K562 (cell line): ENCODE data around the gene BMP2K. TPM values are rescaled to one million over a fixed set of nuclear protein-coding genes. Genes with fewer than 3 reads are reported as not detected.
A peak's percentile ranks its signal among the peaks of the same experiment; 100 is the strongest.

Experiments used
- BCLAF1 ChIP-seq, 2 experiments: fragments of 450-650 bp in 1 of 2; IDR thresholded peaks; 2 replicates each; pipeline ENCODE4 v1.6.1; 2011 to 2017; ENCODE audit warnings: low read depth in 2 of 2, antibody characterized with exemption in 1 of 2, borderline replicate concordance in 1 of 2, low read length in 1 of 2, mild to moderate bottlenecking in 1 of 2, mixed read lengths in 1 of 2; ENCODE audit not compliant: control insufficient read depth in 1 of 2
- CHD1 ChIP-seq: fragments of 200-600 bp; sonication (generic); IDR thresholded peaks from one replicate; pipeline ENCODE4 v1.6.1; 2012; ENCODE audit warnings: mild to moderate bottlenecking, moderate library complexity, low read length, inconsistent platforms
- CHD2 ChIP-seq: IDR thresholded peaks from 2 replicates; pipeline ENCODE4 v1.6.1; 2011; ENCODE audit warnings: low read depth, low read length
- CREB1 ChIP-seq, 2 experiments: sonication (generic) in 1 of 2; formaldehyde crosslinking in 1 of 2; IDR thresholded peaks; 2 replicates each; pipeline versions ENCODE4 v1.6.1 to v1.8.0; 2012 to 2022; ENCODE audit warnings: inconsistent platforms in 1 of 2, mild to moderate bottlenecking in 1 of 2, missing genetic modification reagents in 1 of 2, moderate library complexity in 1 of 2
- GABPA ChIP-seq: fragments of 200-800 bp; sonication (Bioruptor generic); conservative IDR thresholded peaks from 2 replicates; pipeline ENCODE4 v1.6.1; 2016; ENCODE audit warnings: low read depth, missing genetic modification characterization, missing compliant biosample characterization
- JUN ChIP-seq, 2 experiments: sonication (generic) in 1 of 2; formaldehyde crosslinking in 1 of 2; IDR thresholded peaks; 2 replicates each; pipeline versions ENCODE4 v1.6.1 to v1.8.0; 2012 to 2022; ENCODE audit warnings: borderline replicate concordance in 2 of 2, mild to moderate bottlenecking in 2 of 2, improper control_type of control experiment in 1 of 2, low read depth in 1 of 2, low read length in 1 of 2, missing genetic modification reagents in 1 of 2
- MLLT1 ChIP-seq, 2 experiments: fragments of 450-650 bp; IDR thresholded peaks; 2 replicates each; pipeline ENCODE4 v1.6.1; 2016
- NCOA4 ChIP-seq: fragments of 450-650 bp; IDR thresholded peaks from 2 replicates; pipeline ENCODE4 v1.6.1; 2018; ENCODE audit warnings: mild to moderate bottlenecking; ENCODE audit not compliant: partially characterized antibody
- NR2C1 ChIP-seq, 2 experiments: fragments of 450-650 bp; IDR thresholded peaks; 2 replicates each; pipeline ENCODE4 v1.6.1; 2017; ENCODE audit warnings: mild to moderate bottlenecking in 2 of 2, antibody characterized with exemption in 1 of 2, inconsistent platforms in 1 of 2, missing compliant biosample characterization in 1 of 2, missing genetic modification characterization in 1 of 2
- PBX2 ChIP-seq, 2 experiments: IDR thresholded peaks in 1 of 2; conservative IDR thresholded peaks in 1 of 2; 2 replicates each; pipeline ENCODE4 v1.6.1; 2016; ENCODE audit warnings: low read depth in 2 of 2, mild to moderate bottlenecking in 1 of 2, missing compliant biosample characterization in 1 of 2, missing genetic modification characterization in 1 of 2, moderate library complexity in 1 of 2
- ZBTB2 ChIP-seq: fragments of 450-650 bp; IDR thresholded peaks from 2 replicates; pipeline ENCODE4 v1.6.1; 2016; ENCODE audit warnings: antibody characterized with exemption
- ZFX ChIP-seq: sonication (generic); formaldehyde crosslinking; IDR thresholded peaks from 2 replicates; pipeline ENCODE4 v1.8.0; 2022; ENCODE audit warnings: mild to moderate bottlenecking, missing genetic modification reagents, moderate library complexity
- polyA plus RNA-seq, 8 experiments: library from polyadenylated mRNA; depleted of rRNA in 4 of 8; stranded (reverse) in 5 of 8; unstranded in 3 of 8; fragments of >200 nt; fragmentation: Nextera tagmentation in 2 of 8; fragmentation: Illumina TruSeq in 1 of 8; extraction: Ambion mirVana in 2 of 8; extraction: Trizol in 1 of 8; gene quantifications; 2 replicates each; pipeline versions ENCODE4 v1.2.1 to v1.2.3, GENCODE V29; 2011 to 2014; ENCODE audit warnings: inconsistent platforms in 1 of 8, missing spikeins in 1 of 8
- total RNA-seq, 7 experiments: library from RNA; depleted of rRNA in 6 of 7; stranded (reverse); fragments of >200 nt in 6 of 7; fragmentation: Illumina TruSeq in 2 of 7; extraction: Trizol in 2 of 7; gene quantifications; 2 replicates each; pipeline versions ENCODE4 v1.2.1 to v1.2.3, GENCODE V29; 2011 to 2021; ENCODE audit warnings: low replicate concordance in 1 of 7

The BMP2K gene
- total and polyA plus RNA-seq, 9 of the 15 experiments (the other 6 are each of a cell fraction or from before 2014, with no cell fraction given), result 17.0 to 217 (median 104) TPM

- TF ChIP-seq BCLAF1 (IDR thresholded peaks at IDR 0.05; ENCODE audit: borderline replicate concordance in 1 of 2, control insufficient read depth in 1 of 2, low read depth in 2 of 2, low read length in 1 of 2) (no peak), GABPA (peak; percentile 92), CHD1 (peak; percentile 26), PBX2 (CRISPR knock-in tag; IDR thresholded peaks at IDR 0.05; ENCODE audit: low read depth) (no peak), PBX2 (tag; conservative IDR thresholded peaks at IDR 0.05; ENCODE audit: low read depth) (0 out of 2 replicates have a peak, but pooled peaks have one; percentile 4), NCOA4 (no peak), NR2C1 (IDR thresholded peaks at IDR 0.05) (no peak), NR2C1 (tag; IDR thresholded peaks at IDR 0.05) (peak; percentile 38; the same call in 1 of the 2 replicates), ZFX (CRISPR knock-in tag) (peak; percentile 35; the same call in 1 of the 2 replicates), CREB1 (IDR thresholded peaks at IDR 0.05) (peak; percentile 55; the same call in 1 of the 2 replicates), CREB1 (CRISPR knock-in tag; IDR thresholded peaks at IDR 0.05) (no peak; the same call in 1 of the 2 replicates), CHD2 (peak; percentile 33; the same call in 1 of the 2 replicates), JUN (IDR thresholded peaks at IDR 0.05; ENCODE audit: borderline replicate concordance, low read depth, low read length) (no peak), JUN (CRISPR knock-in tag; IDR thresholded peaks at IDR 0.05; ENCODE audit: borderline replicate concordance) (no peak), ZBTB2 (peak; percentile 56; the same call in 1 of the 2 replicates), MLLT1 (IDR thresholded peaks at IDR 0.05) (peak; percentile 75 to 77; a peak in 3 of 4 replicates)
Observed at GRCh38 chr4:78775303-78776078, 659 bp upstream of the BMP2K start (continued).
